ENCODE data around the gene TMOD2. TPM values are rescaled to one million over a fixed set of nuclear protein-coding genes. Genes with fewer than 3 reads are reported as not detected.

Gene TMOD2
- total and polyA plus RNA-seq, 2 of the 8 experiments (the other 6 are each of a cell fraction or from before 2014, with no cell fraction given): 0.80 to 6.5 TPM

DNA sequence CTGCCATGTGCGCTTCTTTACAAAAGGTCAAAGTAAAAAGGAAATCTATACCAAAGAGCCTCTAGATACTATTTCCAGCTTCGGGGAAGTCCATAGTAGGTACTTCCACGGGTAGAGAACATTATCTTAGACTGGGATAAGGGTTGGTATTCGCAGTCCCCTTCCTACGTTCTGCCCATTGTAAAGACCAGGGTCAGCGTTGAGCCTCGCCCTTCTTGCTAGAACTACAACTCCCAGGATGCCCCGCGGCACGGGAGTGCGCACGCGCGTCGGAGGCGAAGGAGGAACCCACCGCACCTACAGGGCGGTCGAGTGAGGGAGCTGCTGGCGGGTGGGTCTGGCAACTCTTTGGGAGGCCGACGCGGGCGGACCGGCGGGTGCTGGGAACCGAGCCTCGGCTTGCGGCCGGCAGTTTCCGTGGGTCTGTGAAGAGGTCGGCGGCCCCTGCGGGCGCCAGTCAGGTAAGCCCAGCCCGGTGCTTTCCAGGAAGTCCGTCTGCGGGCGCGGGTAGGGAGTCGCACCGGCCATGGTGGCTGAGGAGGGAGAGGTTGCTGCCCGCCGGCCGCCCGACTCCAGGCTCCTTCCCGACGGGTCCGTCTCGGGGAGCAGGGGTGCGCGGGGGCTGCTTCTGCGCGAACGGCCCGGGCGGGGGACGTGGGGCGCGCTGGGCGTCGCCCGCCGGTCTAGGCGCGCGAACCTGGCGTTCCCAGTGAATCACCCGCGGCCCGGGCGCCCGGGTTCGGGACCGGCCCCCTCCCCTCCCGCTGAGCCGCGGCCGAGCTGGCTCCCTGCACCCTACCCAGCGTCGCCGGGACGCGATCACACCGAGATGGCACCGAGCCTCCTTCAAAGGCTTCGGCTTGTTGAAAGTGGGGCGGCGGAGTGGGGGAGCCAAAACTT is 78.2 kb downstream of the TMOD2 start, which contains the start of gene TMOD3 (continued):
- TF ChIP-seq JUN (IDR thresholded peaks at IDR 0.05; ENCODE audit: low read depth, low read length): no peak
- no peak for TF ChIP-seq BRCA1 (IDR thresholded peaks at IDR 0.05; ENCODE audit: low read depth, low read length)
- no peak for TF ChIP-seq KDM1A (IDR thresholded peaks at IDR 0.05; ENCODE audit: borderline replicate concordance, low read length)
- TF ChIP-seq CEBPB (IDR thresholded peaks at IDR 0.05; ENCODE audit: low read depth, low read length): no peak
- TF ChIP-seq, protein P1, sequence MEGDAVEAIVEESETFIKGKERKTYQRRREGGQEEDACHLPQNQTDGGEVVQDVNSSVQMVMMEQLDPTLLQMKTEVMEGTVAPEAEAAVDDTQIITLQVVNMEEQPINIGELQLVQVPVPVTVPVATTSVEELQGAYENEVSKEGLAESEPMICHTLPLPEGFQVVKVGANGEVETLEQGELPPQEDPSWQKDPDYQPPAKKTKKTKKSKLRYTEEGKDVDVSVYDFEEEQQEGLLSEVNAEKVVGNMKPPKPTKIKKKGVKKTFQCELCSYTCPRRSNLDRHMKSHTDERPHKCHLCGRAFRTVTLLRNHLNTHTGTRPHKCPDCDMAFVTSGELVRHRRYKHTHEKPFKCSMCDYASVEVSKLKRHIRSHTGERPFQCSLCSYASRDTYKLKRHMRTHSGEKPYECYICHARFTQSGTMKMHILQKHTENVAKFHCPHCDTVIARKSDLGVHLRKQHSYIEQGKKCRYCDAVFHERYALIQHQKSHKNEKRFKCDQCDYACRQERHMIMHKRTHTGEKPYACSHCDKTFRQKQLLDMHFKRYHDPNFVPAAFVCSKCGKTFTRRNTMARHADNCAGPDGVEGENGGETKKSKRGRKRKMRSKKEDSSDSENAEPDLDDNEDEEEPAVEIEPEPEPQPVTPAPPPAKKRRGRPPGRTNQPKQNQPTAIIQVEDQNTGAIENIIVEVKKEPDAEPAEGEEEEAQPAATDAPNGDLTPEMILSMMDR (IDR thresholded peaks at IDR 0.05; ENCODE audit: control extremely low read depth in 1 of 3, insufficient read depth in 1 of 3, low read depth in 1 of 3, low read length in 3 of 3): peak in 1 of 3 experiments; percentile 4; a peak in 1 of 4 replicates
- TF ChIP-seq ASH2L (IDR thresholded peaks at IDR 0.05; ENCODE audit: low read length): peak; percentile 81
- TF ChIP-seq, protein P2, sequence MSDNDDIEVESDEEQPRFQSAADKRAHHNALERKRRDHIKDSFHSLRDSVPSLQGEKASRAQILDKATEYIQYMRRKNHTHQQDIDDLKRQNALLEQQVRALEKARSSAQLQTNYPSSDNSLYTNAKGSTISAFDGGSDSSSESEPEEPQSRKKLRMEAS (IDR thresholded peaks at IDR 0.05): no peak
- TF ChIP-seq SUZ12 (IDR thresholded peaks at IDR 0.05; ENCODE audit: low read length): no peak

All from H1 (cell line).